ENCODE measurements around the gene TACC2. TPM values are rescaled to one million over a fixed set of nuclear protein-coding genes. Genes with fewer than 3 reads are reported as not detected.
"Not testable (repeated sequence)": the region's sequence is repeated elsewhere in the genome, so short reads cannot be mapped to it uniquely, and the experiment has no call there.

Gene TACC2
- total and polyA plus RNA-seq, 2 experiments from 2014 or later = 75.7 to 98.0 TPM

DNA sequence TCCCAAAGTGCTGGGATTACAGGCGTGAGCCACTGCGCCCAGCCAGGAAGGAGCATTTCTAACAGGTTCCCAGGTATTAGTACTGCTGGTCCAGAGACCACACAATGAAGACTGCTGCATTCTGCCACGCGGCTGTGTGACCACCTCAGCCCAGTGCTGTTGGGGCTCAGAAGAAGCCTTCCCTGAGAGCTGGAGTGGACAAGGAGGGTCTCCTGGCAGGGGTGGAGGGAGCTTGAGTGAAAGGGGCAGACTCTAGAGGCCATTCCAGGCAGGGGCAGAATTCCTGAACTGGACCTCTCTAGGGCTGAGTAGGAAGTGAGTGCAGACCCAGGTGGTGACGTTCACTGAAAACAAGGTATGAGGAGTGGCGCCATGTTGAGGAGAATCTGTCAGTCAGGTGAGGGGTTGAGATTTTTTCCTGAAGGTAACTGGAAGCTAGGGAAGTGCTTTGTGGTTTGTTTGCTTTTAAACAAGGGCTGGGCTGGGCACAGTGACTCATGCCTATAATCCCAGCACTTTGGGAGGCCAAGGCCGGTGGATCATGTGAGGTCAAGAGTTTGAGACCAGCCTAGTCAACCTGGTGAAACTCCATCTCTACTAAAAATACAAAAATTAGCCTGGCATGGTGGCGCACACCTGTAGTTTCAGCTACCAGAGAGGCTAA is 67.6 kb downstream of the TACC2 start:
- Histone ChIP-seq H3K4me1 (ENCODE audit: low read depth) (peaks cover 6% of the 10 kb centered on the region), H3K27me3 (no peaks in the 10 kb centered on the region), H3K27ac (no peak overlapping the region), H3K4me3 (no peak overlapping the region), H3K9me3 (ENCODE audit: low read depth) (no peaks in the 10 kb centered on the region), H3K36me3 (no peaks in the 10 kb centered on the region)
- DNase-seq (ENCODE audit: low read depth in 1 of 2, low spot score in 1 of 2) = no peak
- TF ChIP-seq CTCF (IDR thresholded peaks at IDR 0.05; ENCODE audit: low read depth, low read length) = no peak

DNA sequence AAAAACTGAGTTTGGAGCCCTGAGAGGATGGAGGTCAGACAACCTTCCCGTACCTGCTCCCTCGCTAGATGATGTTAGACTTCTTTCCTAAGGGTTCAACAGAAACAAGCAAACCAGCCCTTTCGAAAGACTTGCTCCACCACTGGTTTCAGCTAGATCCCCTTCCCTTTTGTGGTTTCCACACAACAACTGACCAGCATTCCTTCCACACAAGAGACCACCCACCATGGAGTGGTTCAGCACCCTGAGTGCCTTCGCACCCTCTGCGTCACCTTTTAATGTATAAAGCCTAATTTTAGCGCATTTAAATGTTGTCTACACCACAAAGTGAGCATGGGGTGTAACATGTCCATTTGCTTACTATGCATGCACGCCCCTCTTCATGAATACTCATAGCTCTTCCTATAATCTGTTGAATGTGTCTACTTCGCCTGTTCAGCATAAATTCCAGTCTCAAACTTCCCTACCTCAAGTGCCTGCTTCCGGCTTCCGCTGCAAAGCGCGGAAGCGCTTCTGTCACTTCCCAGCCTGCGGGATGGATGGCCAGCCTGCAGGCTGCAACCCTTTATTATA is 69.0 kb downstream of the TACC2 start:
- Histone ChIP-seq H3K27me3 (no peaks in the 10 kb centered on the region), H3K36me3 (no peaks in the 10 kb centered on the region), H3K27ac (no peak overlapping the region), H3K9me3 (ENCODE audit: low read depth) (no peaks in the 10 kb centered on the region), H3K4me3 (no peak overlapping the region), H3K4me1 (ENCODE audit: low read depth) (peaks cover 6% of the 10 kb centered on the region)
- TF ChIP-seq CTCF (IDR thresholded peaks at IDR 0.05; ENCODE audit: low read depth, low read length) = no peak
- no peak for DNase-seq (ENCODE audit: low read depth in 1 of 2, low spot score in 1 of 2)

GRCh38 chr10:122060250-122060649 is 71.3 kb downstream of the TACC2 start:
- Histone ChIP-seq H3K4me3 (no peak overlapping the region), H3K27ac (no peak overlapping the region), H3K36me3 (no peaks in the 10 kb centered on the region), H3K9me3 (ENCODE audit: low read depth) (no peaks in the 10 kb centered on the region), H3K4me1 (ENCODE audit: low read depth) (peaks cover 4% of the 10 kb centered on the region), H3K27me3 (no peaks in the 10 kb centered on the region)
- DNase-seq (ENCODE audit: low read depth in 1 of 2, low spot score in 1 of 2) = no peak
- TF ChIP-seq CTCF (IDR thresholded peaks at IDR 0.05; ENCODE audit: low read depth, low read length) = no peak

- Histone ChIP-seq H3K27me3 (no peaks in the 10 kb centered on the region), H3K27ac (peak overlapping the region; percentile 34), H3K9me3 (ENCODE audit: low read depth) (no peaks in the 10 kb centered on the region), H3K4me3 (no peak overlapping the region), H3K4me1 (ENCODE audit: low read depth) (peaks cover 4% of the 10 kb centered on the region), H3K36me3 (no peaks in the 10 kb centered on the region)
- peak; percentile 49 to 87 for DNase-seq (ENCODE audit: low read depth in 1 of 2, low spot score in 1 of 2)
- no peak for TF ChIP-seq CTCF (IDR thresholded peaks at IDR 0.05; ENCODE audit: low read depth, low read length)
These were observed 74.1 kb downstream of the TACC2 start for GRCh38 chr10:122062831-122063674.

DNA sequence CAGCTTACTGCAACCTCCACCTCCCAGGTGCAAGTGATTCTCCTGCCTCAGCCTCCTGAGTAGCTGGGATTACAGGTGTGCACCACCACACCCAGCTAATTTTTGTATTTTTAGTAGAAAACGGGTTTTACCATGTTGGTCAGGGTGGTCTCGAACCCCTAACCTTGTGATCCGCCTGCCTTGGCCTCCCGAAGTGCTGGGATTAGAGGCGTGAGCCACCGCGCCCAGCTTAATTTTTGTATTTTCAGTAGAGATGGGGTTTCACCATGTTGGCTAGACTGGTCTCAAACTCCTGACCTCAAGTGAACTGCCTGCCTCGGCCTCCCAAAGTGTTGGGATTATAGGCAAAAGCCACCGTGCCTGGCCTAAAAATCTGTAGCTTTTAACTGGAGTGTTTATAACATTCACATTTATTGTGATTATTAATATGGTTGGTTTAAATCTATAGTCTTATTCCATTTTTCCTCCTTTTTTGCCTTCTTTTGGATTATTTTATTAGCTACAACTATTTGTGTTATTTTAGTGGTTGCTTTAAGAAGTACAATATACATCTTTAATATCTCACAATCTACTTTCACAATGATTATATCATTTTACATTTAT is 77.5 kb downstream of the TACC2 start:
- H3K27ac ChIP-seq; DNase-seq (ENCODE audit: low read depth in 1 of 2, low spot score in 1 of 2); H3K4me1 ChIP-seq (ENCODE audit: low read depth); H3K36me3 ChIP-seq; H3K27me3 ChIP-seq; H3K9me3 ChIP-seq (ENCODE audit: low read depth); H3K4me3 ChIP-seq: not testable (repeated sequence)

All from cardiac muscle cell (in vitro differentiated cells and primary cell).